ENCODE data around the gene ARFRP1. TPM values are rescaled to one million over a fixed set of nuclear protein-coding genes. Genes with fewer than 3 reads are reported as not detected.
A peak's percentile ranks its signal among the peaks of the same experiment; 100 is the strongest.

The ARFRP1 gene
- 10 to 100 TPM; 40.1 to 49.7 (median 44.3) TPM for total RNA-seq
- polyA plus RNA-seq: 38.7 TPM
- long read RNA-seq, donor 1, full-length matches to known transcripts: 52 of 136 reads
- long read RNA-seq, donor 1, partial matches to known transcripts: 17 of 136 reads
- long read RNA-seq, donor 1, other reads (novel, unspliced or antisense): 67 of 136 reads
- long read RNA-seq, donor 2, transcript ARFRP1-214 (8 exons, 2,559 nt): major isoform, 16 of 67 reads
- long read RNA-seq, donor 2, partial matches to known transcripts: 7 of 67 reads
- long read RNA-seq, donor 2, other reads (novel, unspliced or antisense): 37 of 67 reads
- long read RNA-seq, donor 3, transcript ARFRP1-208 (7 exons, 2,974 nt): minor isoform, 7 of 314 reads
- long read RNA-seq, donor 3, transcript ARFRP1-214 (8 exons, 2,559 nt): major isoform, 68 of 314 reads
- long read RNA-seq, donor 3, transcript ARFRP1-207 (7 exons, 1,698 nt): minor isoform, 14 of 314 reads
- long read RNA-seq, donor 3, transcript ARFRP1-202 (7 exons, 1,061 nt): minor isoform, 9 of 314 reads
- long read RNA-seq, donor 3, partial matches to known transcripts: 22 of 314 reads
- long read RNA-seq, donor 3, other reads (novel, unspliced or antisense): 182 of 314 reads
- long read RNA-seq, donor 4, transcript ARFRP1-214 (8 exons, 2,559 nt): major isoform, 22 of 60 reads
- long read RNA-seq, donor 4, partial matches to known transcripts: 3 of 60 reads
- long read RNA-seq, donor 4, other reads (novel, unspliced or antisense): 23 of 60 reads

DNA sequence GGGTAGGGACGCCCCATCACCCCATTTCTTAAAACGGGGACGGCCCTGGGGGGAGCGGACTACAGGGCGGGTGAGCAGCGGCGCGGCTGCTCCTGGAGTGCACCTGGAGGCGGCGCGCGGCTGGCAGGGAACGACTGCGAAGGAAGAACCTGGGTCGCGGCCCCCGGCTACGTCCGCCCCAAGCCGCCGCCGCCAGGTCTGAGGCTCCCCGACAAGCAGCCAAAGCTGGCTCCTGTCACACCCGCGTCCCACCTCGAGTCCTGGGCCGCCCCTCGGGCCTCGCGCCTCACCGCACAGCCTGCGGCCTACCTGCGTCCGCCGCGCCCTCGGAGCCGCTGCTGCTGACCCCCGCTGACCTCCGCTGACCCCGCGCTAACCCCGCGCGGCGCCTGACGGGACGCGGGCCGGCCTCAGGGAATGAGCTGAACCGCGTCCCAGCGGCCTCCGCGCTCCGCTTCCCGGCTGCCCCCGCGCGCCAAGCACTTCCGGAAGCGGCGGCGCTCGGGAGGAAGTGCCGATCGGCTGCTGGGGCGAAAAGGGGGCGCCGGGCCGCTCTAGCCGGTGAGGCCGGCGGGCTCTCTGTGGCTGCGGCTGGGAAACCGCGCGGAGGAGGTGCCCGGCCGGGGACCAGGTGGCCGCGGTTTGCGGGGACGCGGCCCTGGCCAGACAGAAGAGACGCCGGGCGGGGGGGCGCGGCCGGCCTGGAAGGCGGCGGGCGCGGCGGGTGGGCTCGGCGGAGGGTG, at the start of gene ARFRP1, which contains the start of gene ZGPAT:
Gene ARFRP1 (minus strand): TSS at position 419 of the 743 bp plus-strand sequence. CDS start 885 bp downstream, outside the sequence.
Gene ZGPAT (plus strand): TSS at position 482 of the 743 bp plus-strand sequence. CDS start 542 bp downstream, outside the sequence.
- peak; percentile 94 for ATAC-seq
- H3K9me3 ChIP-seq (ENCODE audit: control insufficient read depth, low read length): no peaks in the 10 kb centered on the region
- H3K27me3 ChIP-seq (ENCODE audit: control insufficient read depth, insufficient read depth): no peaks in the 10 kb centered on the region
- H3K4me1 ChIP-seq (ENCODE audit: control insufficient read depth, insufficient read depth, low read length): peaks cover 13% of the 10 kb centered on the region
- intact Hi-C loops (cut with DNase I): no loop called here
- H3K27ac ChIP-seq (ENCODE audit: low read length): peak within 1 kb of the TSS; percentile 69
- H3K4me3 ChIP-seq (ENCODE audit: low read length): peak within 1 kb of the TSS; percentile 70
- peak; percentile 91 to 97 (median 97) for DNase-seq
- under 1% methylated on average over 98 of the region's 98 CpGs for WGBS

- ATAC-seq (no peak), DNase-seq (peak in 2 of 3 donors; percentile 5 to 6)
- WGBS: 71% methylated on average over 8 of the region's 8 CpGs
- intact Hi-C loops (cut with DNase I): loop anchor here in 1 of 4 donors (10.0 kb wide), 1 partner anchor 212 kb away; the partner anchor contains the start of gene SRMS
- Histone ChIP-seq H3K9me3 (ENCODE audit: control insufficient read depth, low read length) (no peaks in the 10 kb centered on the region), H3K27me3 (ENCODE audit: control insufficient read depth, insufficient read depth) (no peaks in the 10 kb centered on the region), H3K4me1 (ENCODE audit: control insufficient read depth, insufficient read depth, low read length) (no peaks in the 10 kb centered on the region), H3K4me3 (ENCODE audit: low read length) (no peak overlapping the region), H3K27ac (ENCODE audit: low read length) (no peak overlapping the region)
These were observed 48.8 kb upstream of the ARFRP1 start for GRCh38 chr20:63756648-63756991.

DNA sequence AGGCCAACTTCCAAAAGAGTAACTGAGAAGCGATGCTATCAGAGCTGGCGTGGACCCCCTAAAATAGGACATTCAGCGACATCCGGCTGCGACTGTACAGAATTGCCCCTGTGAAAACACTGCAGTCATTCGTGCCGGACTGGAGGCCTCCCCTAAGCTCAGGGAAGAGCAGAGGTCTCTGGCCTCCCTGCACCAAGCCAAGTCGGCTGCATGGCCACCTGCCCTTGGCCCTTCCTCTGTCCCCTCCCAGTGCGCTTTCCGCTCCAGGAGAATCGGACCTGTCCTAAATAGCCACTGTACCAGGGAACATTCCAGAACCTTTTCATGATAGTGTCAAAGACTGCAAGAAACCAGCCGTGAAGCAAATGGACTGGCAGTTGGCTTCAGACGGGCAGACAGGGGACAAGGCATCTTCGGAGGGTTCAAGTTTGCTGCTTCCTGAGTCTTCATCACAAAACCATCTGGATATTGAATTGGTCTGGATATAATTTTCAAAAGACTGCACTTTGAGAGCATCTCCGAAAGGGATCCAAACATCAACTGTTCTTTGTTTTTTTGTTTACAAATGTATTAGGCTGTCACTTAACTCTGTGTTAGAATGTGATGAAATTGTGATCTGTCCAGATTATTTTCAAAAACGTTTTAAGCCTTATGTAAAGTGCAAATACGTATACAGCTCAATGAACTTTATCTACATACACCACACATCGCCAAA, 48.3 kb upstream of the ARFRP1 start:
- peak in 1 of 3 donors; percentile 13 for DNase-seq
- H3K9me3 ChIP-seq (ENCODE audit: control insufficient read depth, low read length): no peaks in the 10 kb centered on the region
- ATAC-seq: no peak
- no peaks in the 10 kb centered on the region for H3K27me3 ChIP-seq (ENCODE audit: control insufficient read depth, insufficient read depth)
- H3K4me1 ChIP-seq (ENCODE audit: control insufficient read depth, insufficient read depth, low read length): no peaks in the 10 kb centered on the region
- intact Hi-C loops (cut with DNase I): loop anchor here in 1 of 4 donors (10.0 kb wide), 1 partner anchor 211 kb away; the partner anchor contains the start of gene SRMS
- 79% methylated on average over 18 of the region's 18 CpGs for WGBS
- H3K27ac ChIP-seq (ENCODE audit: low read length): no peak overlapping the region
- H3K4me3 ChIP-seq (ENCODE audit: low read length): no peak overlapping the region

DNA sequence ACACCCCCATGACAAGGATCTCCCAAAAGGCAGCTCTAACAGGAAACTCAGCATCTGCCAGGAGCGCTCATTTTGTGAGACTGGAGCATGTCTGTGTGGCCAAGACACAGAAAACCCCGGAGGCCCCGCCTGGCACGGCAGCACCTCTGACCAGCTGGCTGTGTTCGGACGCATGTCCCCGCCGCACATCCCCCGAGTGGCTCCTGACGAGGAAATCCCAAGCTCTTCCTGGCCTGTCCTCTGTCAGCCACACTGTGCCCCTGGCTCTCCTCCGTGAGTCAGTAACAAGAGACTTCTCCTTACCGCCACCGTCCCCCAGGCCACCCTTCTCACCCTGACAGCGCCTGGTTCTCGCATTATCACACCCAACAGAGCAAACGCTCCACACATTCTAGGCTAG, 46.2 kb upstream of the ARFRP1 start:
- DNase-seq (peak in 2 of 3 donors; percentile 48 to 56), ATAC-seq (peak in 1 of 2 donors; percentile 18)
- Histone ChIP-seq H3K9me3 (ENCODE audit: control insufficient read depth, low read length) (no peaks in the 10 kb centered on the region), H3K4me1 (ENCODE audit: control insufficient read depth, insufficient read depth, low read length) (no peaks in the 10 kb centered on the region), H3K27me3 (ENCODE audit: control insufficient read depth, insufficient read depth) (no peaks in the 10 kb centered on the region), H3K4me3 (ENCODE audit: low read length) (no peak overlapping the region), H3K27ac (ENCODE audit: low read length) (no peak overlapping the region)
- intact Hi-C loops (cut with DNase I): loop anchor here in 1 of 4 donors (10.0 kb wide), 1 partner anchor 209 kb away; the partner anchor contains the start of gene SRMS
- 56% methylated on average over 16 of the region's 16 CpGs for WGBS

DNA sequence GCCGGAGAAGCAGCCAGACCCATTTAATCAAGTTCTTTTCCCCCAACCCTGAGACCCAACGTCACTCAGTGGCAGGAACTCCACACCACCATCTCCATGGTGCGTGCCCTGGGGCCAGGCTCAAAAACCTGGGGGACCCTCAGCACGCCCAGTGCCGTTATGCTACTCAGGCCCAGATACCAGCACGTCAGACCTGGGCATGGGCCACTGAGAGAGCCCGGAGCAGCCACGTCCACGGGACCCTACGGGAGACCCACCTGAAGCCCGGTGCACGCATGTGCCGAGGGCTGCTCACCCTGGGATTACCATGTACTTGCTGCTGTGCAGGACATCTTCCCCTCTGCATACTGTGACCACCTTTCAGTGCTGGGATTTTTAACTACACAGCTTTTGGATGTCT, 45.6 kb upstream of the ARFRP1 start:
- no peaks in the 10 kb centered on the region for H3K4me1 ChIP-seq (ENCODE audit: control insufficient read depth, insufficient read depth, low read length)
- H3K9me3 ChIP-seq (ENCODE audit: control insufficient read depth, low read length): no peaks in the 10 kb centered on the region
- no peak overlapping the region for H3K27ac ChIP-seq (ENCODE audit: low read length)
- DNase-seq: peak in 2 of 3 donors; percentile 16 to 32
- H3K4me3 ChIP-seq (ENCODE audit: low read length): no peak overlapping the region
- intact Hi-C loops (cut with DNase I): loop anchor here in 1 of 4 donors (10.0 kb wide), 1 partner anchor 209 kb away; the partner anchor contains the start of gene SRMS
- WGBS: 90% methylated on average over 13 of the region's 13 CpGs
- ATAC-seq: peak in 1 of 2 donors; percentile 7
- no peaks in the 10 kb centered on the region for H3K27me3 ChIP-seq (ENCODE audit: control insufficient read depth, insufficient read depth)

GRCh38 chr20:63752411-63753101, 44.8 kb upstream of the ARFRP1 start:
- whole genome bisulfite sequencing: 94% methylated on average over 50 of the region's 50 CpGs
- intact Hi-C loops (cut with DNase I): loop anchor here in 1 of 4 donors (10.0 kb wide), 1 partner anchor 208 kb away; the partner anchor contains the start of gene SRMS
- H3K27me3 ChIP-seq (ENCODE audit: control insufficient read depth, insufficient read depth): no peaks in the 10 kb centered on the region
- DNase-seq: peak in 2 of 3 donors; percentile 28 to 58
- no peak overlapping the region for H3K27ac ChIP-seq (ENCODE audit: low read length)
- no peaks in the 10 kb centered on the region for H3K9me3 ChIP-seq (ENCODE audit: control insufficient read depth, low read length)
- no peaks in the 10 kb centered on the region for H3K4me1 ChIP-seq (ENCODE audit: control insufficient read depth, insufficient read depth, low read length)
- H3K4me3 ChIP-seq (ENCODE audit: low read length): no peak overlapping the region
- ATAC-seq: peak; percentile 10 to 12

DNA sequence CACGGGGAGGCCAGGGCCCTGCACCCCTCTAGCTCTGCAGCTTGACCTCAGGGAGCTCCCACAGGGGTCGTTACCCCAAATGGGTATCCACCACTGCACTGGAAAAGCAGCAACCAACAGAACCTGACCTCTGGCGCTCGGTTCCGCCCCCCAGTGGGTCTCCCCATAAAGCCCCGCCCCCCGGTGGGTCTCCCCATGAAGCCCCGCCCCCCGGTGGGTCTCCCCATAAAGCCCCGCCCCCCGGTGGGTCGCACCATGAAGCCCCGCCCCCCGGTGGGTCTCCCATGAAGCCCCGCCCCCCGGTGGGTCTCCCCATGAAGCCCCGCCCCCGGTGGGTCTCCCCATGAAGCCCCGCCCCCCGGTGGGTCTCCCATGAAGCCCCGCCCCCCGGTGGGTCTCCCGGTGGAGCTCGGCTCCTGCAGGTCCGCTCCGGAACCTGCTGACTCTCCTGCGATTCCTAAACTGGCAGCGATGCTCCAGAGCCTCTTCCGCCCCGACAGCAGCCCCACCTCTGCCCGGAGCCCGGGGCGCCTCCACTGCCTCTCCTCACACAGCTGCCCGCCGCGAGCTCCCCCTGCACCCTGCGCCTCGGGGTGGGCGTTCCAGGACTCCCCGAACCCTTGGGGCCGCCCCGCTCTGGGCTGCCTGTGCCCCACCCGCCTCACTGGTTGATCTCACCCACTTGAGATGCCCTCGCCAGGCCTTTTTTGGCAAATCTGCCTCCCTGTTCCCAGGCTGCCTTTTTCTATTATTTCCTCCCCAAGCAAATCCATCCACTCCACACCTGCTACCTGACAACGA, 43.9 kb upstream of the ARFRP1 start:
- Histone ChIP-seq H3K27me3 (ENCODE audit: control insufficient read depth, insufficient read depth) (no peaks in the 10 kb centered on the region), H3K4me1 (ENCODE audit: control insufficient read depth, insufficient read depth, low read length) (no peaks in the 10 kb centered on the region), H3K4me3 (ENCODE audit: low read length) (no peak overlapping the region), H3K9me3 (ENCODE audit: control insufficient read depth, low read length) (no peaks in the 10 kb centered on the region), H3K27ac (ENCODE audit: low read length) (no peak overlapping the region)
- intact Hi-C loops (cut with DNase I): loop anchor here in 1 of 4 donors (10.0 kb wide), 1 partner anchor 207 kb away; the partner anchor contains the start of gene SRMS
- 75% methylated on average over 40 of the region's 45 CpGs for WGBS
- DNase-seq (peak in 1 of 3 donors; percentile 30), ATAC-seq (no peak)

DNA sequence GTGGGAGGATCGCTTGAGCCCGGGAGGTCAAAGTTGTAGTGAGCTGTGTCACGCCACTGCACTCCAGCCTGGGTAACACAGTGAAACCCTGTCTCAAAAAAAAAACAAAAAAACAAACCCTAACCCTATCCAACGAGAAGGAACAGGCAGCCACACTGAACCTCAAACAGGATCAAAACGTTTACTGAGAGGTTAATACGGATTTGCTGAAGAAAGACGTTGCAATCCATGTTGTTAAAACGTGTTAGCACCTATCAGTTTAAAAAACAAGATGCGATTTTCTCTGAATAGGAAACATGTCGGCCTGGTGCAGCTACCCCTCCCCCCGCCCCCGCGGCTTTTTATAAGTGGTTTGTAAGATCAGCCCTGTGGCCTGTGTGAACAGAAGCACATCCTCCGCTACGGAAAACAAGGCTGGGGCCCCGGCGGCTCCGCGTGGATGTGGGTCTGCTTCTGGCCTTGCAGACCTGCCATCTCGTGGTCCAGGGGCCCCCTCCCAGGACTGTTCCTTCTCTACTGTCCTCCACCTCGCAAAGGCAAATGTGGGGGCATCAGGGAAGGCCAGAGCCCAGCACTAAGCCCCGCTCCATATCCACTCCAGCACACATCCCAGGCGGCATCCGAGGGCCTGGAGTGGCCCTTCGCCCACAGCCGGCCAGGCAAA, 43.2 kb upstream of the ARFRP1 start:
- H3K4me1 ChIP-seq (ENCODE audit: control insufficient read depth, insufficient read depth, low read length): no peaks in the 10 kb centered on the region
- WGBS: 80% methylated on average over 26 of the region's 26 CpGs
- DNase-seq (peak in 1 of 3 donors; percentile 34), ATAC-seq (no peak)
- no peak overlapping the region for H3K27ac ChIP-seq (ENCODE audit: low read length)
- H3K9me3 ChIP-seq (ENCODE audit: control insufficient read depth, low read length): no peaks in the 10 kb centered on the region
- no peak overlapping the region for H3K4me3 ChIP-seq (ENCODE audit: low read length)
- H3K27me3 ChIP-seq (ENCODE audit: control insufficient read depth, insufficient read depth): no peaks in the 10 kb centered on the region
- intact Hi-C loops (cut with DNase I): loop anchor here in 1 of 4 donors (10.0 kb wide), 1 partner anchor 206 kb away; the partner anchor contains the start of gene SRMS

Measured in right cardiac atrium (tissue), 5 donors.